Measurements from ENCODE around the gene ZBED1.
"Not testable (repeated sequence)": the region's sequence is repeated elsewhere in the genome, so short reads cannot be mapped to it uniquely, and the experiment has no call there.

The ZBED1 gene

DNA sequence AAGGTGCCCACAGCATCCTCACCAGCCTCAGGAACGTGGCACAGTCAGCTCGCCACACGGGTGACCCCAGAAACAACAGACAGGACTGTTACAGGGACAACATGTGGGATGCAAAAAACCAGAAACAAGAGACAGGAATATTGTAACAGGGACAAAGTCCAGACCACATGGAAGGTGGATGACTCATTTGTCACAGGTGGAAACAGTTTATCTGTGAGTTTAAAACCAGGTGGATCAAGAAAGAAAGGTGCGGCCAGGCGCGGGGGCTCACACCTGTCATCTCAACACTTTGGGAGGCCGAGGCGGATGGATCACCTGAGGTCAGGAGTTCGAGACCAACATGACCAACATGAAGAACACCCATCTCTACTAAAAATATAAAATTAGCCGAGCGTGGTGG is 23.5 kb downstream of the ZBED1 start:
- not testable (repeated sequence) for DNase-seq (ENCODE audit: extremely low read depth in 1 of 2, low read depth in 1 of 2)

DNA sequence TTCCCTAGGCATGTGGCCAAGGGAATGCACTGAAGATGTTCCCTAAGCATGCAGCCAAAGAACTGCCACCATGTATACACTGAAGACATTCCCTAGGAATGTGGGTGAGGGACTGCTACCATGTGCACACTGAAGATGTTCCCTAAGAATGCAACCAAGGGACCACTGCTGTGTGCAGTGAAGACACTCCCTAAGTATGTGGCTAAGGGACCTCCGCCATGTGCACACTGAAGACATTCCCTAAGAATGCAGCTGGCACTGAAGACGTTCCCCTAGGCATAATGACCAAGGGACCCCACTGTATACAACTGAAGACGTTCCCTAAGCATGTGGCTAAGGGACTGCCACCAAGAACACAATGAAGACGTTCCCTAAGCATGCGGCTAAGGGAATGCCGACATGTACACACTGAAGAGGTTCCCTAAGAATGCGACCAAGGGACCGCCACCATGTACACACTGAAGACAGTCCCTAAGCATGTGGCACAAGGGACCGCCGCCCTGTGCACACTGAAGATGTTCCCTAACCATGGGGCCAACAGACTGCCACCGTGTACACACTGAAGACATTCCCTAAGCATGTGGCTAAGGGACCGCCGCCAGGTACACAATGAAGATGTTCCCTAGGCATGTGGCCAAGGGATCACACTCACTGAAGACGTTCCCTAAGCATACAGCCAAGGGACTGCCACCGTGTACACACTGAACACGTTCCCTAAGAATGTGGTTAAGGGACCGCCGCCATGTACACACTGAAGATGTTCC is 25.6 kb downstream of the ZBED1 start:
- no peak for DNase-seq (ENCODE audit: extremely low read depth in 1 of 2, low read depth in 1 of 2)

DNA sequence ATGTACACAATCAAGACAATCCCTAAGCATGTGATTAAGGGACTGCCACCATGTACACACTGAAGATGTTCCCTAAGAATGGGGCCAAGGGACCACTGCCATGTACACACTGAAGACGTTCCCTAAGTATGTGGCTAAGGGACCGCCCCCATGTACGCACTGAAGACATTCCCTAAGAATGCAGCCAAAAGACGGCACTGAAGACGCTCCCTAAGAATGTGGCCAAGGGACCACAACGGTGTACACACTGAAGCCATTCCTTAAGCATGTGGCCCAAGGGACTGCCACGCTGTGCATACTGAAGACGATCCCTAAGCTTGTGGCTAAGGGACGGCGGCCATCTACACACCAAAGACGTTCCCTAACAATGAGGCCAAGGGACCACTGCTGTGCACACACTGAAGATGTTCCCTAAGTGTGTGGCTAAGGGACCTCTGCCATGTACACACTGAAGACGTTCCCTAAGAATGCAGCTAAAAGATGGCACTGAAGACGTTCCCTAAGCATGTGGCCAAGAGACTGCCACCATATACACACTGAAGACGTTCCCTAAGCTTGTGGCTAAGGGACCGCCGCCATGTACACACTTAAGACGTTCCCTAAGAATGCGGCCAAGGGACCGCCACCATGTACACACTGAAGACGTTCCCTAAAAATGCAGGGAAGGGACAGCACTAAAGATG is 26.4 kb downstream of the ZBED1 start:
- no peak for DNase-seq (ENCODE audit: extremely low read depth in 1 of 2, low read depth in 1 of 2)

DNA sequence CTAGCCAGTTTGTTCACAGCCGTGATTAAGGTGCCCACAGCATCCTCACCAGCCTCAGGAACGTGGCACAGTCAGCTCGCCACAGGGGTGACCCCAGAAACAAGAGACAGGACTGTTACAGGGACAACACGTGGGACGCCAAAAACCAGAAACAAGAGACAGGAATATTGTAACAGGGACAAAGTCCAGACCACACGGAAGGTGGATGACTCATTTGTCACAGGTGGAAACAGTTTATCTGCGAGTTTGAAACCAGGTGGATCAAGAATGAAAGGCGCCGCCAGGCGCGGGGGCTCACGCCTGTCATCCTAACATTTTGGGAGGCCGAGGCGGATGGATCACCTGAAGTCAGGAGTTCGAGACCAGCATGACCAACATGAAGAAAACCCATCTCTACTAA is 27.7 kb downstream of the ZBED1 start:
- DNase-seq (ENCODE audit: extremely low read depth in 1 of 2, low read depth in 1 of 2), result not testable (repeated sequence)

DNA sequence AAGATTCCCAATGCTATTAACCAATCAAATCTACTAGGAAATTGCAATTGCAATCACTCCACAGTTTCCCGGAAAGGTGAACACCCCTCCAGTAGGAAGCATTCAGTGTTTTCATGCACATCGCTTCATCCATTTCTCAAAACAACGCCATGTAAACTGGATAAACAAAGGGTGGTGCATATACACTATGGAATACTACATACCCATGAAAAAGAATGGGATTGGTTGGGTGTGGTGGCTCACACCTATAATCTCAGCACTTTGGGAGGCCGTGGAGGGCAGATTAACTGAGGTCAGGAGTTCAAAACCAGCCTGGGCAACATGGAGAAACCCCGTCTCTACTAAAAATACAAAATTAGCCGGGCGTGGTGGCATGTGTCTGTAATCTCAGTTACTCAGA is 29.1 kb downstream of the ZBED1 start:
- no peak for DNase-seq (ENCODE audit: extremely low read depth in 1 of 2, low read depth in 1 of 2)

DNA sequence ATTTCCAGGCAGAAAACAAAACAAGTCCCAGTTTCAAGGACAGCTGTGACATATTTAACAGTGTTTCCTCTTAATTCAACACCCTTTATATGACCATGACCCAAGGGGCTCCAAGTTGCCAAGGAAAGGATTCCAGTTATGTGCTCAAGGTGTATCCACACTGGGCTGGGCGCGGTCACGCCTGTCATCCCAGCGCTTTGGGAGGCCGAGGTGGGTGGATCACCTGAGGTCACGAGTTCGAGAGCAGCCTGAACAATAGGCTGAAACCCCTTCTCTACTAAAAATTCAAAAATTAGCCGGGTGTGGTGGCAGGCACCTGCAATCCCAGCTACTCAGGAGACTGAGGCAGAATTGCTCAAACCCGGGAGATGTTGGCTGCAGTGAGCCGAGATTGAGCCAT is 29.6 kb downstream of the ZBED1 start:
- not testable (repeated sequence) for DNase-seq (ENCODE audit: extremely low read depth in 1 of 2, low read depth in 1 of 2)

DNA sequence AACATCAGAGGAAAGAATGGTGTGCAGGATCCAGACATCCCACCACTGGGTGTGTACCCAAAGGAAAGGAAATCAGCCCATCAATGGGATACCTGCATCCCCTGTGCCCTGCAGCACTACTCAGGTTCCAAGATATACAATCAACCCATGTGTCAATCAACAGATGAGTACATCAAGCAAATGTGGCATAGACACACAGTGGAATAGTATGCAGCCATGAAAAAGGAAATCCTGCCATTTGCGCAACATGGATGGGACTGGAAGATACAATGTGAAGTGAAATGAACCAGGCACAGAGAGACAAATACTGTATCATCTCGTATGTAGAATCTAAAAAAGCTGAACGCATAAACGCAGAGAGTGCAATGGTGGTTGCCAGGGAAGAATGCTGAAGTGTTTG is 30.9 kb downstream of the ZBED1 start:
- not testable (repeated sequence) for DNase-seq (ENCODE audit: extremely low read depth in 1 of 2, low read depth in 1 of 2)

DNA sequence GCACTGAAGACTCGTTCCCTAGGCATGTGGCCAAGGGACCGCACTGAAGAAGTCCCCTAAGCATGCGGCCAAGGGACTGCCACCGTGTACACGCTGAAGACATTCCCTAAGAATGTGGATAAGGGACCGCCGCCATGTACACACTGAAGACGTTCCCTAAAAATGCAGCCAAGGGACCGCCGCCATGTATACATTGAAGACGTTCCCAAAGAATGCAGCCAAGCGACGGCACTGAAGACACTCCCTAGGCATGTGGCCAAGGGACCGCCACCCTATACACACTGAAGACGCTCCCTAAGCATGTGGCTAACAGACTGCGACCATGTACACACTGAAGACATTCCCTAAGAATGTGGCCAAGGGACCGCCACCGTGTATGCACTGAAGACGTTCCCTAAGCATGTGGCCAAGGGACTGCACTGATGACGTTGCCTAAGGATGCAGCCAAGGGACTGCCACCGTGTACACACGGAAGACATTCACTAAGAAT is 31.5 kb downstream of the ZBED1 start:
- no peak for DNase-seq (ENCODE audit: extremely low read depth in 1 of 2, low read depth in 1 of 2)

DNA sequence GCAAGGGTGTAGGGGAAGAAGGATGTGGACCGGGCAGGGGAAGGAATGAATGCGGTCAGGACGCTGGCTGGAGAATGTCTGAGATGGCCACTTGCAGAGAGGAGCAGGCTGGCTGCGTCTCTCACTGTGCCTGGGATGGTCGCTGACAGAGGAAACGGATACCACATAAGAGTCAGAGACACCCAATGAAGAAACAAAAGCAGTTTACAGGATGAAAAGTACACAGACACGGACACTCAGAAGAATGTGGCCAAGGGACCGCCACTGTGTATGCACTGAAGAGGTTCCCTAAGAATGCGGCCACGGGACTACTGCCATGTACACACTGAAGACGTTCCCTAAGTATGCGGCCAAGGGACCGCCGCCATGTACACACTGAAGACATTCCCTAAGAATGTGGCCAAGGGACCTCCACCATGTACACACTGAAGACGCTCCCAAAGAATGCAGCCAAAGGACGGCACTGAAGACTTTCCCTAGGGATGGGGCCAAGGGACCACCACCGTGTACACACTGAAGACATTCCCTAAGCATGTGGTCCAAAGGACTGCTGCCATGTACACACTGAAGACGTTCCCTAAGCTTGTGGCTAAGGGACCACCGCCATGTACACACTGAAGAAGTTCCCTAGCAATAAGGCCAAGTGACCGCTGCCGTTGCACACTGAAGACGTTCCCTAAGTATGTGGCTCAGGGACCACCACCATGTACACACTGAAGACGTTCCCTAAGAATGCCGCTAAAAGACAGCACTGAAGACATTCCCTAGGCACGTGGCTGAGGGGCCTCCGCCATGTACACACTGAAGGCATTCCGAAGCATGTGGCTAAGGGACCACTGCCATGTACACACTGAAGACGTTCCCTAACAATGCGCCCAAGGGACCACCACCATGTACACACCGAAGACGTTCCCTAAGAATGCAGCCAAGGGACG is 32.2 kb downstream of the ZBED1 start:
- no peak for DNase-seq (ENCODE audit: extremely low read depth in 1 of 2, low read depth in 1 of 2)

DNA sequence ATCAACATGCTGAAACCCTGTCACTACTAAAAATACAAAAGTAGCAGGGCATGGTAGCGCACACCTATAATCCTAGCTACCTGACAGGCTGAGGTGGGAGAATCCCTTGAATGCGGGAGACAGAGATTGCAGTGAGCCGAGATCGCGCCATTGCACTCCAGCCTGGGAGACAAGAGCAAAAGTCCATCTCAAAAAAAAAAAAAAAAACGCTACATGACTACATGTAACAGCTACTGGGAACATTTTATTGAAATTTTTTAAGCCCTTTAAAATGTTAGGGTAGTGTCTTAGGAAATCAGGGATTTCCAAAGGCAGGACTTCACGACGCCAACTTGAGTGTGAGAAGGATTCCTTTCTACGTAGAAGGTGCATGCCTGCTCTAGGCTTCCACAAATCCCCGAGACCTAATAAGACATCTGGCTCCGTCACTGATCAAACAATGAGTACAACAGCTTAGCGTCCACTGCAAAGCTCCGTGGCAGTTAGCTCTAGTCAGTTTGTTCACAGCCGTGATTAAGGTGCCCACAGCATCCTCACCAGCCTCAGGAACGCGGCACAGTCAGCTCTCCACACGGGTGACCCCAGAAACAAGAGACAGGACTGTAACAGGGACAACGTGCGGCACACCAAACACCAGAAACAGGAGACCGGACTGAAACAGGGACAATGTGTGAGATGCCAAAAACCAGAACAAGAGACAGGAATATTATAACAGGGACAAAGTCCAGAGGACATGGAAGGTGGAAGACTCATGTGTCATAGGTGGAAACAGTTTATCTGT is 33.7 kb downstream of the ZBED1 start:
- DNase-seq (ENCODE audit: extremely low read depth in 1 of 2, low read depth in 1 of 2), result no peak

DNA sequence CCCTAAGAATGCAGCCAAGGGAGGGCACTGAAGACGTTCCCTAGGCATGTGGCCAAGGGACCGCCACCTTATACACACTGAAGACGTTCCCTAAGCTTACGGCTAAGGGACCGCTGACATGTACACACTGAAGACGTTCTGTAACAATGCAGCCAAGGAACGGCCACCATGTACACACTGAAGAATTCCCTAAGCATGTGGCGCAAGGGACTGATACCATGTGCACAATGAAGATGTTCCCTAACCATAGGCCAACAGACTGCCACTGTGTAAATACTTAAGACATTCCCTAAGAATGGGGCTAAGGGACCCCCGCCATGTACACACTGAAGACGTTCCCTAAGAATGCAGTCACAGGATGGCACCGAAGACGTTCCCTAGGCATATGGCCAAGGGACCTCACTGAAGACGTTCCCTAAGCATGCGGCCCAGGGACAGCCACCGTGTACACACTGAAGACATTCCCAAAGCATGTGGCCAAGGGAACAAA is 36.1 kb downstream of the ZBED1 start:
- no peak for DNase-seq (ENCODE audit: extremely low read depth in 1 of 2, low read depth in 1 of 2)

DNA sequence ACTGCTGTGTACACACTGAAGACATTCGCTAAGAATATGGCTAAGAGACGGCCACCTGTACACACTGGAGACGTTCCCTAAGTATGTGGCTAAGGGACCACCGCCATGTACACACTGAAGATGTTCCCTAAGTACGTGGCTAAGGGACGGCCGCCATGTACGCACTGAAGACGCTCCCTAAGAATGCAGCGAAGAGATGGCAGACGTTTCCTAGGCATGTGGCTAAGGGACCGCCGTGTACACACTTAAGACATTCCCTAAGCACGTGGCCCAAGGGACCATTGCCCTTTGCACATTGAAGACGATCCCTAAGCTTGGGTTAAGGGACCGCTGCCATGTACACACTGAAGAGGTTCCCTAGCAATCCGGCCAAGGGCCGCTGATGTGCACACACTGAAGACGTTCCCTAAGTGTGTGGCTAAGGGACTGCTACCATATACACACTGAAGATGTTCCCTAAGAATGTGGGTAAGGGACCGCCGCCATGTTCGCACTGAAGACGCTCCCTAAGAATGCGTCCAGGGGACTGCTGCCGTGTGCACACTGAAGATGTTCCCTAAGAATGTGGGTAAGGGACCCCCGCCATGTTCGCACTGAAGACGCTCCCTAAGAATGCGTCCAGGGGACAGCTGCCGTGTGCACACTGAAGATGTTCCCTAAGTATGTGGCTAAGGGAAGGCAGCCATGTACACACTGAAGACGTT is 36.7 kb downstream of the ZBED1 start:
- DNase-seq (ENCODE audit: extremely low read depth in 1 of 2, low read depth in 1 of 2), result no peak

DNA sequence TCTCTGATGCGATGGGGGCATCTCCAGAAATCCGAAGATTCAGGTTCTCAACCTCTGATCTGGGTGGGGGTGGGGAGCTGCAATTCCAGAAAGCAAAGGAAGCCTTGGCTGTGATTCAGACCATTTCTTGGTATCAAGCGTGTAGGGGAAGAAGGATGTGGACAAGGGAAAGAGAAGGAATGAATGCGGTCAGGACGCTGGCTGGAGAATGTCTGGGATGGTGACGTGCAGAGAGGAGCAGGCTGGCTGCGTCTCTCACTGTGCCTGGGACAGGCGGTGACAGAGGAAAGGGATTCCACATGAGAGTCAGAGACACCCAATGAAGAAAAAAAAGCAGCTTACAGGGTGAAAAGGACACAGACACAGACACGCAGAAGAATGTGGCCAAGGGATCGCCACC is 37.3 kb downstream of the ZBED1 start:
- DNase-seq (ENCODE audit: extremely low read depth in 1 of 2, low read depth in 1 of 2), result not testable (repeated sequence)

DNA sequence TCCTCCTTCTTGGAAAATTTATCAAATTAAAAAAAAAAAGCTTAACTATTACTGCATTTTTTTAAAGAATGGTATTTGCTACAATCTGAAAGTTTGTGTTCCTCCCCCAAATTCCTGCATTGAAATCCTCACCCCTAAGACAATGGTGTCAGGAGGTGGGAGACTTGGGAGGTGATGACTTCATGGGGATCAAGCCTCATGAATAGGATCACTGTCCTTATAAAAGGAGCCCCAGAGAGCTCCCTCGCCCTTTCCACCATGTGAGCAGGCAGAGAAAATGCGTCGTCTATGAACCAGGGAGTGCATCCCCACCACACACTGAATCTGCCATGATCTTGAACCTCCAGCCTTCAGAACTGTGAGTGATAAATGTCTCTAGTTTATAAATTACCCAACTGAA is 38.0 kb downstream of the ZBED1 start:
- no peak for DNase-seq (ENCODE audit: extremely low read depth in 1 of 2, low read depth in 1 of 2)

DNA sequence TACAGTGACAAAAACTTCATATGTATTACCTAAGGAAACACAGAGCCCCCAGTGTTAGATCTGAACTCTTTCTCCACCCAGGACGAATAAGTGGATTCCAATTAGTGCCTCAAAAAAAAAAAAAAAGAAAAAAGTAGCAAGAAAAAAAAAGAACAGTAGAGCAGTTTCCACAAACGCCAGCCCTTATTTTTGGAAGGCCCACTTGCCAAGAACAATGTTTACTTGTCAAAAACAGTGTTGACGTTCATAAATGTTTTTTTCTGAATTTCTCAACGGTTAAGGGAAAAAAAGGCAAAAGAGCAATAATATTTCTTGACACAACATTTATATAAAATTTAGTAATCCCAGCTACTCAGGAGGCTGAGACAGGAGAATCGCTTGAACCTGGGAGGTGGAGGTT is 38.7 kb downstream of the ZBED1 start:
- DNase-seq (ENCODE audit: extremely low read depth in 1 of 2, low read depth in 1 of 2), result no peak

DNA sequence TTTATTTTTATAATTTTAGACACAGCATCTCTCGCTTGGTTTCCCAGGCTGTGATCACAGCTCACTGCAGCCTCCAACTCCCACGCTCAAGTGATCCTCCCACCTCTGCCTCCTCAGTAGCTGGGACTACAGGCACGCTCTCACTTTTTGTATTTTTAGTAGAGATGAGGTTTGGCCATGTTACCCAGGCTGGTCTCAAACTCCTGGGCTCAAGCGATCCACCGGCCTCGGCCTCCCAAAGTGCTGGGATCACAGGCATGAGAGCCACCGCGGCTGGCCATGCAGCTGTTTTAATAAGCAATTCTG is 39.1 kb downstream of the ZBED1 start:
- no peak for DNase-seq (ENCODE audit: extremely low read depth in 1 of 2, low read depth in 1 of 2)

DNA sequence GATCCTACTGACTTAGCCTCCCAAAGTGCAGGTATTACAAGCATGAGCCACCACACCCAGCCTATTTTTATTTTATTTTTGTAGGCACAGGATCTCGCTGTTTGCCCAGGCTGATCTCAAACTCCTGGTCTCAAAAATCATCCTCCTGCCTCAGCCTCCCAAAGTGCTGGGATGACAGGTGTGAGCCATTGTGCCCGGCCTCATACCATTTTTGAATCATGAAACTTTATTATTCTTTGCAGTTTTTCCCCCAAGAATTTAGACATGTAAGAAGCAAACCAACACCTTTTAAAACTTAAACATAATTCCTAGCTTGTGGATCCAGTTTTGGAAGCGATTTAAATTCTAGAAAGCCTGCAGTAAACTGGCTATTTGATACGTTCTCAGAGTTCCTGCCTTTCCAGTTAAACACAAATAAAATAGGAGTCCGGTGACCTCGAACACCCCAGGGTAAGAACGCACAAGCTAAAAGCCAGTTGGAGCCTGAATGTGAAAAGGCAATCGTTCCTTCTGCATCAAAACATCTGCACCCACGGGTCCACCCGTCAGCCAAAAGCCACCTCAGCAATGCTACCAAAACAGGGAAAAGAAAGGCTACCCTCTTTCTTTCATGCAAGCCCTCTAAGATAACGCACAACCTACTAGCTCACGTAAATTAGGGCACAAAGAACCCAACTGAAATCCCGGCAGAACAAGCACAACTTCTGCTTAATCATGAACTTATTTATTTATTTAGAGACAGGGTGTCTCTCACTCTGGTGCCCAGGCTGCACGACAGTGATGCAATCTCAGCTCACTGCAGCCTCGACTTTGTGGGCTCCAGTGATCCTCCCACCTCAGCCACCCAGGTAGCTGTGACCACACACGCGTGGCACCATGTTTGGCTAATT is 39.7 kb downstream of the ZBED1 start:
- DNase-seq (ENCODE audit: extremely low read depth in 1 of 2, low read depth in 1 of 2), result not testable (repeated sequence)

DNA sequence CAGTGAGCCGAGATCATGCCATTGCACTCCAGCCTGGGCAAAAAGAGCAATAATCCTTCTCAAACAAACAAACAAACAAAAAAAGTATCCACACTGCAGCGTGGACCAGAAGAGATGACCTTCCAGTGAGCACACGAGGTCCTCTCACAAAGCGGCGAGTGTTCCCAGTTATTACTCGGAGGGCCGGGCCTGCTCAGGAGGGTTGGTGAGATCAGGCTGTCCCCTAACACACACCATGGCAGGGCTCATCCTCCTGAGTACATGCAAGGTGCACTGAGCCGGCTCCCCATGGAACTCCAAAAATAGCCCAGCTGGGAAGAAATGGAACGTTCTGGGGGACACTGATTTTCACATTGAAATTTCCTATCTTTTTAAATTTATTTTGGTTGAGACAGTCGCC is 40.7 kb downstream of the ZBED1 start:
- DNase-seq (ENCODE audit: extremely low read depth in 1 of 2, low read depth in 1 of 2), result not testable (repeated sequence)

DNA sequence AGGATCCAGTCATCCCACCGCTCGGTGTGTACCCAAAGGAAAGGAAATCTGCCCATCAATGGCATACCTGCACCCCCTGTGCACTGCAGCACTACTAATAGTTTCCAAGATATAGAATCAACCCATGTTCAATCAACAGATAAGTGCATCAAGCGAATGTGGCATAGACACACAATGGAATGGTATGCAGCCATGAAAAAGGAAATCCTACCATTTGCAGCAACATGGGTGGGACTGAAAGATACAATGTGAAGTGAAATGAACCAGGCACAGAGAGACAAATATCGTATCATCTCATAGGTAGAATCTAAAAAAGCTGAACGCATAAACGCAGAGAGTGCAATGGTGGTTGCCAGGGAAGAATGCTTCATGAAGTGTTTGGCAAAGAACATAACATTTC is 42.5 kb downstream of the ZBED1 start:
- DNase-seq (ENCODE audit: extremely low read depth in 1 of 2, low read depth in 1 of 2), result no peak
